Measurements from ENCODE around the gene SLC26A8.
"Not testable (repeated sequence)": the region's sequence is repeated elsewhere in the genome, so short reads cannot be mapped to it uniquely, and the experiment has no call there.

SLC26A8 gene

GRCh38 chr6:36034441-36034840 lies 10.0 kb upstream of the SLC26A8 start:
- Histone ChIP-seq H3K27me3 (ENCODE audit: insufficient read depth, low read length) (no peaks in the 10 kb centered on the region), H3K4me3 (ENCODE audit: low read depth, low read length) (no peak overlapping the region), H3K27ac (ENCODE audit: low read depth, low read length) (no peak overlapping the region), H2AFZ (ENCODE audit: low read length, unreplicated experiment) (no peak overlapping the region), H3K79me2 (ENCODE audit: control insufficient read depth, insufficient read depth, low read length, unreplicated experiment) (peaks cover 95% of the 10 kb centered on the region), H3K4me1 (ENCODE audit: control insufficient read depth, insufficient read depth, low read length, unreplicated experiment) (peaks cover 29% of the 10 kb centered on the region), H3K36me3 (ENCODE audit: insufficient read depth, low read length) (no peaks in the 10 kb centered on the region)

GRCh38 chr6:36033935-36034334 lies 9.5 kb upstream of the SLC26A8 start:
- Histone ChIP-seq H3K36me3 (ENCODE audit: insufficient read depth, low read length) (no peaks in the 10 kb centered on the region), H3K4me1 (ENCODE audit: control insufficient read depth, insufficient read depth, low read length, unreplicated experiment) (peaks cover 29% of the 10 kb centered on the region), H3K27me3 (ENCODE audit: insufficient read depth, low read length) (no peaks in the 10 kb centered on the region), H2AFZ (ENCODE audit: low read length, unreplicated experiment) (no peak overlapping the region), H3K27ac (ENCODE audit: low read depth, low read length) (no peak overlapping the region), H3K4me3 (ENCODE audit: low read depth, low read length) (no peak overlapping the region), H3K79me2 (ENCODE audit: control insufficient read depth, insufficient read depth, low read length, unreplicated experiment) (peaks cover 95% of the 10 kb centered on the region)

DNA sequence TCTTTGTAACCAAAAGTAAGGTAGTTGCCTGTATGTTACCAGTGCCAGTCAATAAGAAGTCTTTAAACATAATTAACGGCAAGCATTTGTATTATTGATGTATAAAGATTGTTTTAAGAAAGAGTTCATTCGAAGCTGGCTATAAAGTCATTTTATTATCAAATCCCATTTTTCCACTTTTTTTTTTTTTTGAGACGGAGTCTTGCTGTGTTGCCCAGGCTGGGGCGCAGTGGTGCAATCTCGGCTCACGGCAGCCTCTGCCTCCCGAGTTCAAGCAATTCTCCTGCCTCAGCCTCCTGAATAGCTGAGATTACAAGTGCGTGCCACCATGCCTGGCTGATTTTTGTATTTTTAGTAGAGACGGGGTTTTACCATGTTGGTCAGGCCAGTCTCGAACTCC lies 8.7 kb upstream of the SLC26A8 start:
- not testable (repeated sequence) for H3K36me3 ChIP-seq (ENCODE audit: insufficient read depth, low read length); H3K27ac ChIP-seq (ENCODE audit: low read depth, low read length); H3K4me3 ChIP-seq (ENCODE audit: low read depth, low read length)

GRCh38 chr6:36032261-36032660 lies 7.8 kb upstream of the SLC26A8 start:
- no peaks in the 10 kb centered on the region for H3K27me3 ChIP-seq (ENCODE audit: insufficient read depth, low read length)

More for the DNA sequence above, 8.7 kb upstream of the SLC26A8 start:
- H2AFZ ChIP-seq (ENCODE audit: low read length, unreplicated experiment); H3K27me3 ChIP-seq (ENCODE audit: insufficient read depth, low read length): not testable (repeated sequence)
- Histone ChIP-seq H3K79me2 (ENCODE audit: control insufficient read depth, insufficient read depth, low read length, unreplicated experiment) (peaks cover 95% of the 10 kb centered on the region), H3K4me1 (ENCODE audit: control insufficient read depth, insufficient read depth, low read length, unreplicated experiment) (peaks cover 25% of the 10 kb centered on the region)

GRCh38 chr6:36029464-36029863 lies 5.0 kb upstream of the SLC26A8 start:
- no peaks in the 10 kb centered on the region for H3K27me3 ChIP-seq (ENCODE audit: insufficient read depth, low read length)
- peak overlapping the region; percentile 82 for H2AFZ ChIP-seq (ENCODE audit: low read length, unreplicated experiment)
- peak overlapping the region; percentile 85 for H3K27ac ChIP-seq (ENCODE audit: low read depth, low read length)
- H3K36me3 ChIP-seq (ENCODE audit: insufficient read depth, low read length), result no peaks in the 10 kb centered on the region
- H3K4me1 ChIP-seq (ENCODE audit: control insufficient read depth, insufficient read depth, low read length, unreplicated experiment), result peaks cover 40% of the 10 kb centered on the region
- H3K79me2 ChIP-seq (ENCODE audit: control insufficient read depth, insufficient read depth, low read length, unreplicated experiment), result peaks cover 66% of the 10 kb centered on the region
- H3K4me3 ChIP-seq (ENCODE audit: low read depth, low read length), result peak overlapping the region; percentile 95

More at GRCh38 chr6:36032261-36032660, 7.8 kb upstream of the SLC26A8 start:
- H3K27ac ChIP-seq (ENCODE audit: low read depth, low read length), result no peak overlapping the region
- H3K4me1 ChIP-seq (ENCODE audit: control insufficient read depth, insufficient read depth, low read length, unreplicated experiment), result peaks cover 25% of the 10 kb centered on the region
- no peak overlapping the region for H2AFZ ChIP-seq (ENCODE audit: low read length, unreplicated experiment)
- H3K4me3 ChIP-seq (ENCODE audit: low read depth, low read length), result no peak overlapping the region
- H3K79me2 ChIP-seq (ENCODE audit: control insufficient read depth, insufficient read depth, low read length, unreplicated experiment), result peaks cover 91% of the 10 kb centered on the region
- no peaks in the 10 kb centered on the region for H3K36me3 ChIP-seq (ENCODE audit: insufficient read depth, low read length)

GRCh38 chr6:36028877-36029324 lies 4.5 kb upstream of the SLC26A8 start:
- peaks cover 34% of the 10 kb centered on the region for H3K4me1 ChIP-seq (ENCODE audit: control insufficient read depth, insufficient read depth, low read length, unreplicated experiment)
- H3K36me3 ChIP-seq (ENCODE audit: insufficient read depth, low read length), result no peaks in the 10 kb centered on the region
- peaks cover 60% of the 10 kb centered on the region for H3K79me2 ChIP-seq (ENCODE audit: control insufficient read depth, insufficient read depth, low read length, unreplicated experiment)
- H2AFZ ChIP-seq (ENCODE audit: low read length, unreplicated experiment), result peak overlapping the region; percentile 82
- H3K4me3 ChIP-seq (ENCODE audit: low read depth, low read length), result peak overlapping the region; percentile 95
- peak overlapping the region; percentile 85 for H3K27ac ChIP-seq (ENCODE audit: low read depth, low read length)
- no peaks in the 10 kb centered on the region for H3K27me3 ChIP-seq (ENCODE audit: insufficient read depth, low read length)

GRCh38 chr6:36028088-36028876 lies 3.8 kb upstream of the SLC26A8 start:
- Histone ChIP-seq H3K27me3 (ENCODE audit: insufficient read depth, low read length) (no peaks in the 10 kb centered on the region), H3K27ac (ENCODE audit: low read depth, low read length) (peak overlapping the region; percentile 85), H3K4me1 (ENCODE audit: control insufficient read depth, insufficient read depth, low read length, unreplicated experiment) (peaks cover 28% of the 10 kb centered on the region), H2AFZ (ENCODE audit: low read length, unreplicated experiment) (peak overlapping the region; percentile 88), H3K4me3 (ENCODE audit: low read depth, low read length) (peak overlapping the region; percentile 95), H3K79me2 (ENCODE audit: control insufficient read depth, insufficient read depth, low read length, unreplicated experiment) (peaks cover 54% of the 10 kb centered on the region), H3K36me3 (ENCODE audit: insufficient read depth, low read length) (no peaks in the 10 kb centered on the region)

DNA sequence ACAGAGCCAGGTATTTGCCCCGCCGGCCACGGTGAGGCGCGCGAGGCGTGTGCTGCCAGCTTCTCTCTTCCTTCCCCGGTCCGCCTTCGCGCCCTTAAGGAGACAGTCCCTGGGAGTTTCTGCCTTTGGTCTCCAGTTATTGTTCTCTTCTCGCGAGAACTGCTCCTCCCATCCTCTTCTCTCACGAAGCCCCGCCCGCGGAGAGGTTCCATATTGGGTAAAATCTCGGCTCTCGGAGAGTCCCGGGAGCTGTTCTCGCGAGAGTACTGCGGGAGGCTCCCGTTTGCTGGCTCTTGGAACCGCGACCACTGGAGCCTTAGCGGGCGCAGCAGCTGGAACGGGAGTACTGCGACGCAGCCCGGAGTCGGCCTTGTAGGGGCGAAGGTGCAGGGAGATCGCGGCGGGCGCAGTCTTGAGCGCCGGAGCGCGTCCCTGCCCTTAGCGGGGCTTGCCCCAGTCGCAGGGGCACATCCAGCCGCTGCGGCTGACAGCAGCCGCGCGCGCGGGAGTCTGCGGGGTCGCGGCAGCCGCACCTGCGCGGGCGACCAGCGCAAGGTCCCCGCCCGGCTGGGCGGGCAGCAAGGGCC lies 3.2 kb upstream of the SLC26A8 start, which contains the start of gene MAPK14:
TSS of gene MAPK14 (plus strand) at position 308 of the 587 bp plus-strand sequence. CDS start 350 bp downstream, outside the sequence.
- Histone ChIP-seq H3K27me3 (ENCODE audit: insufficient read depth, low read length) (no peaks in the 10 kb centered on the region), H3K79me2 (ENCODE audit: control insufficient read depth, insufficient read depth, low read length, unreplicated experiment) (peaks cover 47% of the 10 kb centered on the region), H3K4me3 (ENCODE audit: low read depth, low read length) (peak within 1 kb of the TSS; percentile 95), H3K4me1 (ENCODE audit: control insufficient read depth, insufficient read depth, low read length, unreplicated experiment) (peaks cover 27% of the 10 kb centered on the region), H3K27ac (ENCODE audit: low read depth, low read length) (peak within 1 kb of the TSS; percentile 85), H2AFZ (ENCODE audit: low read length, unreplicated experiment) (peak within 1 kb of the TSS; percentile 88), H3K36me3 (ENCODE audit: insufficient read depth, low read length) (no peaks in the 10 kb centered on the region)

- Histone ChIP-seq H3K27ac (ENCODE audit: low read depth, low read length) (peak overlapping the region; percentile 22), H3K4me1 (ENCODE audit: control insufficient read depth, insufficient read depth, low read length, unreplicated experiment) (peaks cover 22% of the 10 kb centered on the region), H3K36me3 (ENCODE audit: insufficient read depth, low read length) (no peaks in the 10 kb centered on the region), H3K27me3 (ENCODE audit: insufficient read depth, low read length) (no peaks in the 10 kb centered on the region), H3K4me3 (ENCODE audit: low read depth, low read length) (peak overlapping the region; percentile 3; the same call in 1 of the 2 replicates), H3K79me2 (ENCODE audit: control insufficient read depth, insufficient read depth, low read length, unreplicated experiment) (peaks cover 32% of the 10 kb centered on the region), H2AFZ (ENCODE audit: low read length, unreplicated experiment) (peak overlapping the region; percentile 34)
Observed at GRCh38 chr6:36025932-36026327, 1.5 kb upstream of the SLC26A8 start.

- Histone ChIP-seq H3K4me3 (ENCODE audit: low read depth, low read length) (peak overlapping the region; percentile 3; the same call in 1 of the 2 replicates), H2AFZ (ENCODE audit: low read length, unreplicated experiment) (no peak overlapping the region), H3K4me1 (ENCODE audit: control insufficient read depth, insufficient read depth, low read length, unreplicated experiment) (peaks cover 21% of the 10 kb centered on the region), H3K36me3 (ENCODE audit: insufficient read depth, low read length) (no peaks in the 10 kb centered on the region), H3K27me3 (ENCODE audit: insufficient read depth, low read length) (no peaks in the 10 kb centered on the region), H3K27ac (ENCODE audit: low read depth, low read length) (peak overlapping the region; percentile 22), H3K79me2 (ENCODE audit: control insufficient read depth, insufficient read depth, low read length, unreplicated experiment) (peaks cover 27% of the 10 kb centered on the region)
Observed at GRCh38 chr6:36025260-36025931, 955 bp upstream of the SLC26A8 start.
